Uterus (tissue), 4 donors: ENCODE measurements around the gene MAP1LC3A. TPM values are rescaled to one million over a fixed set of nuclear protein-coding genes. Genes with fewer than 3 reads are reported as not detected.

Source experiments
- DNase-seq, 2 donors: peaks; one replicate each; pipeline ENCODE4 v3.0.0-alpha.2; 2019 to 2020
- H3K27ac ChIP-seq, 2 donors: fragments of 200-600 bp; sonication (generic); 1 replicate in 1 of 2; 2 replicates in 1 of 2; pipeline ENCODE4 v1.5.1; 2016 to 2018
- H3K27me3 ChIP-seq, 2 donors: fragments of 200-600 bp; sonication (generic); one replicate each; pipeline ENCODE4 v1.5.1; 2018 to 2019; ENCODE audit warnings: control low read depth in 1 of 2
- H3K36me3 ChIP-seq, 2 donors: fragments of 200-600 bp; sonication (generic); one replicate each; pipeline ENCODE4 v1.5.1; 2019; ENCODE audit warnings: control low read depth in 1 of 2
- H3K4me1 ChIP-seq, 2 donors: fragments of 200-600 bp; sonication (generic); one replicate each; pipeline ENCODE4 v1.5.1; 2018 to 2019; ENCODE audit warnings: control low read depth in 1 of 2
- H3K4me3 ChIP-seq, 2 donors: fragments of 200-600 bp; sonication (generic); 1 replicate in 1 of 2; 2 replicates in 1 of 2; pipeline ENCODE4 v1.5.1; 2018 to 2019; ENCODE audit warnings: mild to moderate bottlenecking in 1 of 2
- H3K9me3 ChIP-seq, 2 donors: fragments of 200-600 bp; sonication (generic); one replicate each; pipeline ENCODE4 v1.5.1; 2019; ENCODE audit warnings: control low read depth in 1 of 2
- CTCF ChIP-seq, 4 experiments: fragments of 200-600 bp in 2 of 4; fragments of 450-650 bp in 2 of 4; sonication (generic) in 2 of 4; IDR thresholded peaks; one replicate each; pipeline ENCODE4 v1.5.1; 2016 to 2019; ENCODE audit warnings: antibody characterized with exemption in 4 of 4, mild to moderate bottlenecking in 2 of 4, moderate library complexity in 1 of 4
- POLR2A ChIP-seq, 2 donors: fragments of 450-650 bp; IDR thresholded peaks; one replicate each; pipeline ENCODE4 v1.6.1; 2016; ENCODE audit warnings: antibody characterized with exemption in 2 of 2, mild to moderate bottlenecking in 1 of 2, moderate library complexity in 1 of 2
- intact Hi-C: fragments of 100-400 bp; cut with DNase I; formaldehyde crosslinking; loops from one replicate; pipeline ENCODE4 v1.15.1; 2023; ENCODE audit warnings: low total_unique reads
- total RNA-seq, 4 donors: library from RNA; depleted of rRNA in 3 of 4; stranded (reverse); fragments of >200 nt in 3 of 4; gene quantifications; one replicate each; pipeline versions ENCODE4 v1.1.0 to v1.2.4, GENCODE V29; 2014 to 2023
- donor health status: DM: yes; HTN: yes; CAD: no.

MAP1LC3A gene
- total RNA-seq, 4 donors from 2014 or later = 6.7 to 57.1 (median 20.0) TPM

- Histone ChIP-seq H3K9me3 (no peaks in the 10 kb centered on the region), H3K27me3 (no peaks in the 10 kb centered on the region), H3K36me3 (no peaks in the 10 kb centered on the region), H3K4me3 (no peak overlapping the region), H3K4me1 (no peaks in the 10 kb centered on the region), H3K27ac (no peak overlapping the region)
- DNase-seq = no peak
- intact Hi-C loops = no loop called here
- TF ChIP-seq POLR2A (IDR thresholded peaks at IDR 0.05) (no peak), CTCF (IDR thresholded peaks at IDR 0.05) (no peak)
Observed at GRCh38 chr20:34541917-34542316, 16.6 kb upstream of the MAP1LC3A start.

DNA sequence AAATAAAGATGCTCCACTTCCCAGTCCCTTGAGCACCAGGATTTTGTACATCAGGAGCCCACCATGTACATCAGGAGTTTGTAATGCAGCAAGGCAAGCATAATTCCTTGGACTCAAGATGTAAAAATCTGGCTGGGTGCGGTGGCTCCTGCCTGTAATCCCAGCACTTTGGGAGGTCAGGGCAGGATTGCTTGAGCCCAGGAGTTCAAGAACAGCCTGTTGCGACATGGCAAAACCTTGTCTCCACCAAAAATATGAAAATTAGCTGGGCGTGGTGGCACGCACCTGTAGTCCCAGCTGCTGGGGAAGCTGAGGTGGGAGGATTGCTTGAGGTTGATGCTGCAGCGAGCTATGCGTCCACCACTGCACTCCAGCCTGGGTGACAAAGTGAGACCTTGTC, 16.1 kb upstream of the MAP1LC3A start:
- Histone ChIP-seq H3K9me3 (no peaks in the 10 kb centered on the region), H3K4me1 (no peaks in the 10 kb centered on the region), H3K4me3 (no peak overlapping the region), H3K27me3 (no peaks in the 10 kb centered on the region), H3K27ac (no peak overlapping the region), H3K36me3 (no peaks in the 10 kb centered on the region)
- intact Hi-C loops = no loop called here
- DNase-seq = no peak
- TF ChIP-seq CTCF (IDR thresholded peaks at IDR 0.05) = no peak
- no peak for TF ChIP-seq POLR2A (IDR thresholded peaks at IDR 0.05)

- no peaks in the 10 kb centered on the region for H3K9me3 ChIP-seq
- H3K27ac ChIP-seq = no peak overlapping the region
- no peaks in the 10 kb centered on the region for H3K36me3 ChIP-seq
- no peak overlapping the region for H3K4me3 ChIP-seq
- TF ChIP-seq CTCF (IDR thresholded peaks at IDR 0.05) = no peak
- TF ChIP-seq POLR2A (IDR thresholded peaks at IDR 0.05) = no peak
- H3K4me1 ChIP-seq = no peaks in the 10 kb centered on the region
- no peak for DNase-seq
- no peaks in the 10 kb centered on the region for H3K27me3 ChIP-seq
- intact Hi-C loops = no loop called here
Observed at GRCh38 chr20:34543463-34544056, 15.0 kb upstream of the MAP1LC3A start.

DNA sequence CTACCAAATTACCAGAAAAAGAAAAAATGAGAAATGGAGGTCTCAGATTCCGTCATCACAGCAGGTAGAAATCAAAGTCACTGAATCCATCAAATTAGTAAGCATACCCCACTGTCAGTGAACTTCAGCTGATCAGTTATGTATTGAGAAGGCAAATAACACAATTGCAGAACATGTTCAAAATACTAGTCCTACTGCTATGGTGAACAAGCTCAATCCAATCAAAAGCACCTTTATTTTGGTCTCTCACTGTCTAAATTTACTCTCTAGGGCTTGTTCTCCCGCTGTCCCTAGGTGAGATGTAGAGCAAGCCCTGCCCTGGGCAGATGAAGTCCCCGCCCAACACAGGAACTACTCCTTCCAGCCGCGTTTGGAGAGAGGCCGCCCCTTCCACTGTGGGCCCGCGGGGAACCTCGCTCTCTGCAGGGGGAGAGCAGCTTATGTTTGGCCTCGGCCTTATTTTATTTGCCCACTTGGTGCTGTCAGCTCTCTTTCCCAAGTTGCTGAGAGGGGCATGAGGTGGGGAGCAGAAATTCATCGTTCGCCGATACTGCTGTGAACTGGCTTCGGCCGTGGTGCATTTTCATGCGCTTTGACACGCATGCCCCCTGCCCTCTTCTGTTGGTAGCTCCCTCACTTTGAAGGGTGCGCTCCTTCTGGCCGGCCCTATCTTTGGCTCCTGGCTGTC, 14.3 kb upstream of the MAP1LC3A start:
- intact Hi-C loops = no loop called here

More for the DNA sequence above, 14.3 kb upstream of the MAP1LC3A start:
- Histone ChIP-seq H3K9me3 (no peaks in the 10 kb centered on the region), H3K4me1 (no peaks in the 10 kb centered on the region), H3K27ac (no peak overlapping the region), H3K27me3 (no peaks in the 10 kb centered on the region), H3K36me3 (no peaks in the 10 kb centered on the region), H3K4me3 (no peak overlapping the region)
- TF ChIP-seq POLR2A (IDR thresholded peaks at IDR 0.05) (no peak), CTCF (IDR thresholded peaks at IDR 0.05) (no peak)
- DNase-seq = no peak
